Measurements from ENCODE around the gene AFAP1. TPM values are rescaled to one million over a fixed set of nuclear protein-coding genes. Genes with fewer than 3 reads are reported as not detected.
A peak's percentile ranks its signal among the peaks of the same experiment; 100 is the strongest.

The AFAP1 gene
- total and polyA plus RNA-seq, 2 of the 8 experiments (the other 6 are each of a cell fraction or from before 2014, with no cell fraction given), result 3.6 to 18.2 TPM

DNA sequence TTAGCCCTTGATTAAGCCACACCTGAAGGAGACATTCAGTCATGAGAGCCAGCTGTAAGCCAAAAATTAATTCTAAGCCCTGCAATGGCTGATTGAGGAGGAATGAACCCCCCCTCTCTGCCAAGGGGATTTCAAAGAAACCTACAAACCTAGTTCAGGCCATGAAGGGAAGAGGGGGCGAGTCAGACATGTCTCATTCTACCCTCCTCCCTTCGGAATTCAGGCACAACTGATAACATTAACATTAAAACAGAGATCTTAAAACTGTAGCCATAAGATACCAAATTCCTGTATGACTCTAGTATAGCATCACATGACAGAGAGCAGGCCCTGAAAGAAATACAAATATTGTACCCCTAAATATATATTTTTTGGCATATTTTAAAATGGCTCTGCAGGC, 40.4 kb upstream of the AFAP1 start:
- no peak overlapping the region for H3K27ac ChIP-seq (ENCODE audit: low read depth, low read length)
- H2BK20ac ChIP-seq (ENCODE audit: low read length), result no peak overlapping the region
- no peak for TF ChIP-seq GTF2F1 (IDR thresholded peaks at IDR 0.05; ENCODE audit: borderline replicate concordance, low read depth, low read length)
- no peak overlapping the region for H2AK5ac ChIP-seq (ENCODE audit: low read depth, low read length)
- WGBS, 2 experiments (ENCODE audit: extremely low coverage in 1 of 2, insufficient coverage in 1 of 2, insufficient read length in 1 of 2, insufficient replicate concordance in 2 of 2, low coverage in 1 of 2, low lambda C conversion rate in 2 of 2, missing lambda C conversion rate in 1 of 2), result 73% methylated on average over 2 of the region's 2 CpGs; no CpG with 5 or more reads in 1 of the 2 experiments
- H3K9ac ChIP-seq (replicated peaks in 1 of 4; ENCODE audit: extremely low read depth in 1 of 4, low read depth in 3 of 4, low read length in 3 of 4), result no peak overlapping the region
- no peak overlapping the region for H3K14ac ChIP-seq (ENCODE audit: insufficient read length)
- peak overlapping the region; percentile 68; the same call in 1 of the 2 replicates for H3K18ac ChIP-seq (ENCODE audit: extremely low read depth, low read length)
- H3K4me3 ChIP-seq (ENCODE audit: extremely low read depth in 1 of 4, insufficient read depth in 2 of 4, low read depth in 3 of 4, low read length in 4 of 4), result no peak overlapping the region
- no peaks in the 10 kb centered on the region for H3K79me1 ChIP-seq (ENCODE audit: low read depth, low read length)
- H2BK5ac ChIP-seq (ENCODE audit: low read depth, low read length), result peak overlapping the region; percentile 81; the same call in 1 of the 2 replicates
- no peak overlapping the region for H3K4ac ChIP-seq (replicated peaks; ENCODE audit: insufficient read length, low read depth, low read length)
- peak overlapping the region; percentile 79 for H4K91ac ChIP-seq (replicated peaks; ENCODE audit: insufficient read length, low read length)
- H2BK120ac ChIP-seq (replicated peaks; ENCODE audit: low read depth, low read length), result no peak overlapping the region
- ChIA-PET POLR2A (ENCODE audit: partially characterized antibody) (interaction anchor here (0.9 to 1.7 kb wide), 4 partner anchors 8 to 50 kb away, joined by 3 to 5 read pairs (median 4); partner anchors contain the start of gene AFAP1), CTCF (ENCODE audit: partially characterized antibody) (interaction anchor here (1.1 to 3.3 kb wide), 6 partner anchors 42 to 186 kb away, joined by 3 to 14 read pairs (median 6); no protein-coding TSS in a partner anchor)
- H3K79me2 ChIP-seq (ENCODE audit: control insufficient read depth in 1 of 2, insufficient read depth in 2 of 2, low read length in 2 of 2), result no peaks in the 10 kb centered on the region
- H3K56ac ChIP-seq (replicated peaks; ENCODE audit: insufficient read length, low read depth, low read length), result no peak overlapping the region
- no peak for DNase-seq (ENCODE audit: low read depth in 1 of 2, low spot score in 2 of 2)
- H2AFZ ChIP-seq (ENCODE audit: low read length), result no peak overlapping the region
- no peaks in the 10 kb centered on the region for H3K9me3 ChIP-seq (ENCODE audit: insufficient read depth in 2 of 2, low read depth in 1 of 2, low read length in 1 of 2)
- no peaks in the 10 kb centered on the region for H3K36me3 ChIP-seq (ENCODE audit: control insufficient read depth in 2 of 4, insufficient read depth in 4 of 4, low read length in 3 of 4)
- H2BK15ac ChIP-seq (ENCODE audit: low read length), result no peak overlapping the region
- no peaks in the 10 kb centered on the region for H4K20me1 ChIP-seq (replicated peaks in 1 of 2; ENCODE audit: control insufficient read depth in 1 of 2, insufficient read depth in 2 of 2, low read length in 2 of 2)
- H4K5ac ChIP-seq (ENCODE audit: insufficient read length, low read depth, low read length), result no peak overlapping the region
- H2BK12ac ChIP-seq (ENCODE audit: low read depth, low read length), result no peak overlapping the region
- peaks cover 3 to 20% (median 15%) of the 10 kb centered on the region in 4 experiments for H3K4me1 ChIP-seq (replicated peaks in 1 of 4; ENCODE audit: control insufficient read depth in 3 of 4, insufficient read depth in 4 of 4, low read length in 3 of 4)
- H3K23ac ChIP-seq (ENCODE audit: insufficient read length), result no peak overlapping the region
- no peaks in the 10 kb centered on the region for H3K27me3 ChIP-seq (replicated peaks in 1 of 4; ENCODE audit: control insufficient read depth in 3 of 4, extremely low read depth in 1 of 4, insufficient read depth in 3 of 4, low read length in 3 of 4)
- no peak for FAIRE-seq
- H3K23me2 ChIP-seq (ENCODE audit: low read depth, low read length), result peaks cover 4% of the 10 kb centered on the region; the same call in 1 of the 2 replicates
- no peak overlapping the region for H4K8ac ChIP-seq (ENCODE audit: extremely low read depth, insufficient read depth, low read length)
- H3K4me2 ChIP-seq (ENCODE audit: insufficient read depth in 1 of 2, low read depth in 2 of 2, low read length in 2 of 2), result no peak overlapping the region

Measured in H1 (cell line).